ENCODE results near the gene HSPB2.

HSPB2 gene

GRCh38 chr11:111939836-111940604 is 27.5 kb downstream of the HSPB2 start:
- DNase-seq: no peak

GRCh38 chr11:111941963-111942362 is 29.4 kb downstream of the HSPB2 start:
- DNase-seq: no peak

- DNase-seq: no peak
Measured at GRCh38 chr11:111942829-111943228, 30.3 kb downstream of the HSPB2 start.

- no peak for DNase-seq
Measured at GRCh38 chr11:111944139-111944538, 31.6 kb downstream of the HSPB2 start.

- DNase-seq: no peak
Measured at GRCh38 chr11:111944651-111945051, 32.1 kb downstream of the HSPB2 start.

- no peak for DNase-seq
Measured at GRCh38 chr11:111945198-111945597, 32.7 kb downstream of the HSPB2 start.

GRCh38 chr11:111946499-111946898 is 34.0 kb downstream of the HSPB2 start:
- no peak for DNase-seq

- DNase-seq: no peak
Measured at GRCh38 chr11:111947143-111947542, 34.6 kb downstream of the HSPB2 start.

DNA sequence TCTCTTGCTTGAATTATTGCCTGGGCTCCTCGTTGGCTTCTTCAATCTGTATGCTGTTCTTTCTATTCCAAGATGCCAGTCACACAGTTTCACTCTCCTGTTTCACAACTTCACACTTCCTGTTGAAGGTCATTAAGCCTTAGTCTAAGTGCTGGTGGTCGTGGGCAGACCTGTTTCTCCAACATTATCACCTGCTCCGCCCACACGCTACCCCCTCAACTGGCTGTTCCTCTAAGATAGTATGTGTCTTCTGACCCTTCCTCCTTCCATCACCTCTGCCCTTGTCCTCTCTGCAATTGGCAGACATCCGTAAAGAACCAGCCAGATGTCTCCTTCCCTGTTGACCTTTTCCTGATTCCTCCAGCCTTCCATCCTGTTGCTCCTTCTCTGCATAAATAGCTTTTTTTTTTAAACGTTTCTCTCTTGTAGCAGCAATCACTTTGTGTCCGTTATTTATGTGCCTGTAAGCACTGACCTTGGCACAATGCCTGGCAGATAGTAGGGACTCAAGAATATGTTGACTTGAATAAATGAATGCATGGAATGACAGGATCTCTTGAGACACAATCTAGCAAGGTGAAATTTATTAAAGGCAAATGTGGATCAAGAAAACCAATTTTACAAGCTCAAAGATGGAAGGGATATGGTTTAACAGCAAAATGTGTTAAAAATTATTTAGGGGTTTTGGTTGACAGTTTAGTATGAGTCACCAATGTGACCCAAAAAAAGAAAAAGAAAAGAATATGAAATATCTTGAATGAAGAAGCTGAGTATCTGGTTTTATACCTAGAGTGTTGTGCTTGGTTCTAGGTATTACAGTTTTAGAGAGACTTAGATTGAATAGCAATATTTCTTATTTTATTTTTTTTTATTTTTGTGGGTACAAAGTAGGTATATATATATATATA is 37.2 kb downstream of the HSPB2 start:
- DNase-seq: no peak

DNA sequence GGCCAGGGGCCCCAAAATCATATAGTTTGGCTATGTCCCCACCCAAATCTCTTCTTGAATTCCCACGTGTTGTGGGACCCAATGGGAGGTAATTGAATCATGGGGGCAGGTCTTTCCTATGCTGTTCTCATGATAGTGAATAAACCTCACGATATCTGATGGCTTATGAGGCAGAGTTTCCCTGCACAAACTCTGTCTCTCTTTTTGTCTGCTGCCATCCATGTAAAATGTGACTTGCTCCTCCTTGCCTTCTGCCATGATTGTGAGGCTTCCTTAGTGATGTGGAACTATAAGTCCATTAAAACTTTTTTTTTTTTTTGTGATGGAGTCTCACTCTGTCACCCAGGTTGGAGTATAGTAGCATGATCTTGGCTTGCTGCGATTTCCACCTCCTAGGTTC is 39.0 kb downstream of the HSPB2 start:
- DNase-seq: no peak

- no peak for DNase-seq
Measured at GRCh38 chr11:111954154-111954553, 41.6 kb downstream of the HSPB2 start.

DNA sequence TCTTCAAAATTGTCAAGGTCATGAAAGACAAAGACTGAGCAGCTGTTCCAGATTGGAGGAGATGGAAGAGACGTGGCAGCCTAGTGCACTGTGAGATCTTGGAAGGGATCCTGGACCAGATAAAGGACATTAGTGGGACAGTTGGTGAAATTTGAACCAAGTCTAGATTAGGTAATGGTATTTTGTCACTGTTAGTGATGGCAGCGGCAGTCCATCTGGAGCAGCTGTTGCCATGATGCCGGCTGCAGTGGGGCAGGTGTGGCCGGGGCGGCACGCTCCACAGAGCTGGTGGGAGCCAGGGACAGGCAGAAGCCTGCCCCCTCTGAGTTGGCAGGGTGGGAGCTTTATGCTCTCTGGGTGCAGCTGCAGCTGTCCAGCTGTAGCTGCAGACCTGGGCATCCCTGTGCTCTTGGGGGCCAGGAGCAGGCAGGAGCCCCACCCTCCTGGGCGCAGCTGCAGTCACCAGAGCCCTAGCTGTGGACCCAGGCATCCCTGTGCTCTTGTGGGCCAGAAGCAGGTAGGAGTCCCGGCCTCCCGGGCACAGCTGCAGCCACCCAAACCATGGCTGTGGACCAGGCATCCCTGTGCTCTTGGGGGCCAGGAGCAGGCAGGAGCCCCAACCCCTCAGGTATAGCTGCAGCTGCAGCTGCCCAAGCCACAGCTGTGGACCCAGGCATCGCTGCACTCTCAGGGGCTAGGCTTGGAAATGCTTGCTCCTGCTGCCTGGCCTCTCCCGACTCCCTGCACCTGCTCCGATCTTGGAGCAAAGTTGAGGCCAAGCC is 45.3 kb downstream of the HSPB2 start:
- DNase-seq: no peak

DNA sequence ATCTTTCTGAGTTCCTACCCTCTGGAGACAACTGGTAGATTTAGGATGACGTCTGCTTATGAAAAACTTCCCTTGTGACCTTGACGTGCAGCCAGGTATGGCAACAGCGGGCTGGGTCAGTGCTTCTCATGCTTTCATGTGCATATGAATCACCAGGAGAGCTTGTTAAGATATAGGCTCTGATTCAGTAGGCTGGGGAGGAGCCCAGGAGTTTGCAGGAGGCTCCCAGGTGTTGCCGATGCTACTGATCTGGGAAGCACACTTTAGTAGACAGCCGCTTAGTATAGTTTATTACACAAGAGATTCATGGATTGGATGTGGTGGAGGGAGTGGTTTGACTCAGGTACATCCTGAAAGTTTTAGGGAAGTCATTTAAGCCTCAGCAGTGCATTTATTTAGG is 48.4 kb downstream of the HSPB2 start:
- no peak for DNase-seq

DNA sequence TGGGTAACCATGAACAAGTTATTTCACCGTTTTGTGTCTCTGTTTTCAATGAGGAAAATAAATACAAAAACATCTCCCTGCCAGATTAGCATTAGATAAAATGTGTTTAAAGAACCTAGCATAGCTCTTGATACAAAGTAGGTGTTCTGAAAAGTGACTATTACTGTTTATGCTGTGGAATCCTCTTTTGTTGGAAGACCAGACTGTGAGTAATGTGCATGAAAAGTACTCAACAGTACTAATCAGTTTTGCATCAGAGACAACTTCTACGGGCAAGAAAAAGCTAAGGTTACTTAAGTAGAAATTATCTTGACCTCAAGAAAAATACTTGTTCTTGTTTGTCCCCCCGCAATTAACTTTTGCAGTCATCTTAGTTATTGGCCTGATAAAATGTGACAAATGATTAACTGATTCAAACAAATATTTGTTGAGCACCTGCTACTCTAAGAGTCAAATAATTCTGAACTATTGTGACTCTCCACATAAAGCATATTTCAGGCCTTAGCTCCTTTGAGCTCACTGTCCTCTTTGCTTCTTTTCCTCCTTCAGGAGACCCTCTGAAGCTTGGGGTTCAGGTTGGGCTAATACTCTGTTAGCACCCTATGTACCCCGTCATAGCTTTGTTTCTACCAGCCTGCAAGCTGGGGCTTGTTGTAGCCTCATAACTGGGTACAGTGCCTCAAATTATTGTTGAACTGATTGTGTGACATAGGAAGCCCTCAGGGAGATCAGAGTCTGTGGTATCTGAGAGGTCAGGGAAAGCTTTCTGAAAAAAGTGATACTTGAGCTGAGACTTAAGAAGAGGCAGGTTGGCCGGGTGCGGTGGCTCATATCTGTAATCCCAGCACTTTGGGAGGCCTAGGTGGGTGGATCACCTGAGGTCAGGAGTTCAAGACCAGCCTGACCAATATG is 49.1 kb downstream of the HSPB2 start:
- DNase-seq: no peak

Data from effector CD4-positive, alpha-beta T cell (primary cell).